GM18873 (cell line): ENCODE results near the gene PRODH.
"Not testable (repeated sequence)": the region's sequence is repeated elsewhere in the genome, so short reads cannot be mapped to it uniquely, and the experiment has no call there.

ENCODE experiments used
- ATAC-seq: cut with Tn5 transposase; IDR thresholded peaks from one replicate; pipeline ENCODE4 v1.9.1; 2021; ENCODE audit warnings: mild to moderate bottlenecking, moderate library complexity, moderate number of reproducible peaks; ENCODE audit not compliant: unreplicated experiment, low FRiP score

Gene PRODH

GRCh38 chr22:18954990-18955571 is 19.0 kb upstream of the PRODH start:
- no peak for ATAC-seq

GRCh38 chr22:18954303-18954989 is 18.4 kb upstream of the PRODH start:
- not testable (repeated sequence) for ATAC-seq

DNA sequence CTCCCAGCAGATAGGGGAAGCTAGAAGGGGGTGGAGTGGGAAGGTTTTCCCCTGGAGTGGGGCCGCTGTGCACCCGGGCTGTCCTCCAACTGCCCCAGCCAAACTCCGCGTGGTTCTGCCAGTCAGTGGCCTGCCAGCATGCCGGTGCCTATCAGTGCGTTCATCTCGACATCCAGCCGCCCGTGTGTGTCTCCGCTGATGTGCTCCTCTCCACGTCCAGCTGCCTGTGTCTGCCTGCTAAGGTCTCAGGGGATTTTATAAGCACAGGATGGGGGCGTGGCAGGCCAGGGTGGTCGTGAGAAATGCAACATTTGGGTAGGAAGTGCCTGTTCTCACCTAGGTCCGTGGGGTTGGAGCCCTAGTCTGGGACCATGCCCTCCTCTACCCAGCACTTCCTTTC is 17.0 kb upstream of the PRODH start:
- ATAC-seq = not testable (repeated sequence)

DNA sequence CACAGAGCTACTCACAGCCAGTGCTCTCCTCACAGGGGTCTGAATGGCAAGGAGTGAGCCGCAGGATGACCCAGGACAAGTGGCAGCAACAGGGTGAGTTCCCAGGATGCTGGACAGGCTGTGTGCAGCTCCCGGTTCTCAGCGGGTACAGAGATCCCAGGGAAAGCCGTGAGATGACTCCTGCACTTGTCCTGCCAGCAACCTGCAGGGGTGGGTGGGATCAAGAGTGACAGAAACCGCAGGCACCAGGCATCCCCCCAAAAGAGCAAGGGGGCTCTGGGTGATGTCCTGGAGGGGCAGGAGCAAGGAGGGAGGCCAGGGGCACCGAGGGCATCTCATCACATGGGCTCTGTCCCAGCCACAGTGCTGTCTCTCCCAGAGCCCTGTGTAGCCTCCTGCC is 15.9 kb upstream of the PRODH start:
- no peak for ATAC-seq

GRCh38 chr22:18950141-18950540 is 14.0 kb upstream of the PRODH start:
- no peak for ATAC-seq

GRCh38 chr22:18947905-18948304 is 11.8 kb upstream of the PRODH start:
- no peak for ATAC-seq

DNA sequence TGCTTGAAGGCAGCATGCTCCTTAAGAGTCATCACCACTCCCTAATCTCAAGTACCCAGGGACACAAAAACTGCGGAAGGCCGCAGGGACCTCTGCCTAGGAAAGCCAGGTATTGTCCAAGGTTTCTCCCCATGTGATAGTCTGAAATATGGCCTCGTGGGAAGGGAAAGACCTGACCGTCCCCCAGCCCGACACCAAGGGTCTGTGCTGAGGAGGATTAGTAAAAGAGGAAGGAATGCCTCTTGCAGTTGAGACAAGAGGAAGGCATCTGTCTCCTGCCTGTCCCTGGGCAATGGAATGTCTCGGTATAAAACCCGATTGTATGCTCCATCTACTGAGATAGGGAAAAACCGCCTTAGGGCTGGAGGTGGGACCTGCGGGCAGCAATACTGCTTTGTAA is 11.0 kb upstream of the PRODH start:
- not testable (repeated sequence) for ATAC-seq

DNA sequence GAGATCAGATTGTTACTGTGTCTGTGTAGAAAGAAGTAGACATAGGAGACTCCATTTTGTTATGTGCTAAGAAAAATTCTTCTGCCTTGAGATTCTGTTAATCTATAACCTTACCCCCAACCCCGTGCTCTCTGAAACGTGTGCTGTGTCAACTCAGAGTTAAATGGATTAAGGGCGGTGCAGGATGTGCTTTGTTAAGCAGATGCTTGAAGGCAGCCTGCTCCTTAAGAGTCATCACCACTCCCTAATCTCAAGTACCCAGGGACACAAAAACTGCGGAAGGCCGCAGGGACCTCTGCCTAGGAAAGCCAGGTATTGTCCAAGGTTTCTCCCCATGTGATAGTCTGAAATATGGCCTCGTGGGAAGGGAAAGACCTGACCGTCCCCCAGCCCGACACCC is 2.6 kb upstream of the PRODH start:
- not testable (repeated sequence) for ATAC-seq

- ATAC-seq = not testable (repeated sequence)
Observed at GRCh38 chr22:18934688-18935087, 1.4 kb downstream of the PRODH start.

DNA sequence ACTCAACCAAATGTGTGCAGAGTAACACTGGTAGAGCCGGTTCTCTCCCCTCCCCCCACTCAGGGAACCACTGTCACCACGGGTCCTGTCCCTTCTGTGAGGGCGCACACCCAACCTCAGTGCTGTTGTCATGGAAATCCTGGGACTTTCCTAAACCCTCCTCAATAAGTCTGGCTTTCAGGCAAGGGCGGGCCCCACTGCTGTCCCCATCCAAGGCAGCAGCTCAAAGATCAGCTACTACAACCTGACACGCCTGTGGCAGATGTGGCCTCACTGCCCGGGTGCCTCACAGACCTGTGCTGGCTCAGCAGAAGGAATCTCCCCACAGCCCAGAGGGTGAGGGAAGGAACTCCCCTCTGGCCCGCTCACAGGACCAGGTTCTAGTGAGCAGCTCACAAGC is 2.2 kb downstream of the PRODH start:
- ATAC-seq = no peak

GRCh38 chr22:18931905-18932652 is 4.0 kb downstream of the PRODH start:
- no peak for ATAC-seq

DNA sequence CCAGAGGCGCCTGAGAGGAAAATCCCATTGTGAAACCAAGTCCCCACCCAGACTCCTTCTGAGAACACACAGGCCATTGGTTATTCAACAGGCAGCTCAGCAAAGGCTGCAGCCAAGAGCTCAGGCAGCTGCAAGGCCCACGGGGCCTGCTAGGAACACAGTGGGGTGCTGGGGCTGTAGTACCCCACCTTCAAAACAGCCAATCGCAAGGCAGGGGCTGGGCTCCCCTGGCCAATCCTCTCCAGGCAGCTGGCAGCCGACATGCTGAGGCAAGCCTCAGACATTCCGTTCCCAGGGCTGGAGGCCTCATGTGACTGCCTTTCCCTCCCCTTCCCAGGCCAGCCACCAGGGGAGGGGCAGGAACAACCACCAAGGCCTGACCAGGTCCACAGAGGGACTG is 6.6 kb downstream of the PRODH start:
- no peak for ATAC-seq

DNA sequence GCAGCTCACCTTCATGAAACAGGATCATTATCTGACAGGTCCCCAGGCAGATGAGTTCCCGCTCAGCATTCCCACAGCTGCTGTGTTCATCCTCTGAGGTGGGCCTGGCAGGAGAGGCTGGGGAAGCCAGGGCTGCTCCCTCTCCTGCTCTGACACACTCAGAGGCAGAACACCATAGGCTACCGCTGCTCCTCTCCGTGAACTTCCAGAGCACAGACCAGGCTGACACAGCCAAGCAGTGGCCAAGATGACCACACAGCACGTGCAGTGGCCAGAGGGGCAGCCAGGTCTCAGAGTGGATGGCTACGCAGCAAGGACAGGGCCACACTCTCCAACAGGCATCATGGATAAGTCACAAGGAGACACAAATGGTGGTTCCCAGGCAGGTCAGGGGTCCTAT is 8.5 kb downstream of the PRODH start:
- no peak for ATAC-seq

DNA sequence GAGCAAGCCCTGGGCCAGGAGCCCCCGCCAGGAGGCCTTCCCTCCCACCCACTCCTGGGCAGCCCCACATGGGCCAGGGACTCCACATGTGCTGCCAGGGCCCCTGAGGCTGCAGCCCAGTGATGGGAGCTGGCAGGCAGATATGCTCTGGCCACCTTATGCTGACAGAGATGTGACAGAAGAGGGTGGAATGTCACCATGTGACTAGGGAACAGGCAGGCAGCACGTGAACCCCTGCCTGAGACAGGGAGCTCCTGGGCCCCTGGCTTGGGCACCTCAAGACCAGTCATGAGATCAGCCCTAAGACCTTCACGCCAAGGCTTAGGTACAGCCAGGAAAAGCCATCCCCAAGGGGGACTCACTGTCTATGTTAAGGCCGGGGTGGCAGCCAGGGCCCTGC is 9.1 kb downstream of the PRODH start:
- ATAC-seq = no peak

GRCh38 chr22:18925368-18926064 is 10.6 kb downstream of the PRODH start:
- ATAC-seq = no peak

- not testable (repeated sequence) for ATAC-seq
Observed at GRCh38 chr22:18920257-18920902, 15.7 kb downstream of the PRODH start.

DNA sequence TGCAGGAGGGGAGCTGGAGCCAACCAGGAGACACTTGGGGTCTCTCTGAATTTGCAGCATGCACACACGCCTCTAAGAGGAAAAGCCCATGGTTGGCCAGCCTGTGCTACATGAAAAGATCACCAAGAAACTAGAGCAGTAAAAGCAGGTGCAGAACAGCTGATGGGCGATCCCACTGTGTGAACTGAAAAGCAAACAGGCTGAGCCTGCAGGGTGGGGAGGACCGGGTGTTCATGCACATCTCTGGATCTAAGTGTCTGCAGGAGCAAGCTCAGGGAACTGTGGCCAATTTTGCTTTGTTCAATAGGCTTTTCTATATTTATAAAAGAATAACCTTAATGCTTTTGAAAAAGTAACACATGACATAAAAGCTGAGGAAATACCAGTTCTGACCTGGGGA is 18.3 kb downstream of the PRODH start:
- not testable (repeated sequence) for ATAC-seq

DNA sequence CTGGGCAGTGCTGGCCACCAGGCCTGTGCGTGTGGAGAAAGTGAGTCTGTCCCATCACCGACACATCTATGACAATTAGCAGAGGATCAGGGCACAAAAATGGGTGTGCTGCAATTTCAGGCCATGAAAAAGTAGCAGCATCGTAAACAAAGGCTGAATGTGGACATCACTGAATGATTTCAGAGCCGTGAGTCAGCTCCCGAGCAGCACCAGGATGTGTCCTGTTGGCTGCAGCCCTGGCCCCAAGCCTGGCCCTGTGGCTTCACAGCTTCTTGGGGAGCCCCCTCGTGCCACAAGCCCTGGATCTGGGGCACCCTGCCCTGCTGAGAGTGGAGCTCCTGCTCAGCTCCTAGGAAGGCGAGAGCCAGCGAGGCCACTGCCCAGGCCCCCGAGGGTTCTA is 20.5 kb downstream of the PRODH start:
- not testable (repeated sequence) for ATAC-seq

GRCh38 chr22:18914558-18914957 is 21.5 kb downstream of the PRODH start:
- not testable (repeated sequence) for ATAC-seq

DNA sequence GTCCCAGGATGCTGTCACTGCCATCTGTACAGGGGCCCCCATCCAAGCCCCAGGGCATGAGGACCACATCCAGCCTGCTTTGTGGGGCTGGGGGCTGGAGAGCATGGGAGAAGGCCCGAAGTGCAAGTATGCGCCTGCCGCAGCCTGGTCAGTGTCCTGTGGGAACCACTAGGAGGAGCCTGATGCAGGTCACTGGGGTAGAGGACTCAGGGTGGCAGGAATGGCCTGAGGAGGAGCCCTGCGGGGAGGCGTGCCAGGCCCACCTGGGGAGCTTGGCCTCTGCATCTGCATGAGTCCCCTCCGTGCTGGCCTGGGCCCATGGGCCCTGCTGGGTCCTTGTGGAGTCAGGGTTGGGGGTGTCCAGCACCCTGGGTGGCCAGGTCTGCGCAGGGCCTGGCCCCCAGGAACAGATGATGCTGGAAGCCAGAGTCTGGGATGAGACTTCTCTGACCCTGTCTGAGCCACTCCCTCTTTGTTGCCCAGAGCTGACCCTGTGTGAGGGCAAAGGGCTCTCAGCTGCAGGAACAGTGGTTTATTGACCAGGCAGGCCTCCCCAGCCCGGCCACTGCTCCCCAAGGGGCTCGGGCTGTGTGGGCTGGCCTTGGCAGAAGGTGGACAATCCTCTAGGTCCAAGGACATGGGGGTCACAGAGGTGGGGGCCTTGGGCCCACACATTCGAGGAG is 23.7 kb downstream of the PRODH start:
- not testable (repeated sequence) for ATAC-seq
